ENCODE measurements around the gene MYCBPAP. TPM values are rescaled to one million over a fixed set of nuclear protein-coding genes. Genes with fewer than 3 reads are reported as not detected.

The MYCBPAP gene
- total and polyA plus RNA-seq, 2 donors from 2014 or later, result 0.72 to 2.9 TPM

DNA sequence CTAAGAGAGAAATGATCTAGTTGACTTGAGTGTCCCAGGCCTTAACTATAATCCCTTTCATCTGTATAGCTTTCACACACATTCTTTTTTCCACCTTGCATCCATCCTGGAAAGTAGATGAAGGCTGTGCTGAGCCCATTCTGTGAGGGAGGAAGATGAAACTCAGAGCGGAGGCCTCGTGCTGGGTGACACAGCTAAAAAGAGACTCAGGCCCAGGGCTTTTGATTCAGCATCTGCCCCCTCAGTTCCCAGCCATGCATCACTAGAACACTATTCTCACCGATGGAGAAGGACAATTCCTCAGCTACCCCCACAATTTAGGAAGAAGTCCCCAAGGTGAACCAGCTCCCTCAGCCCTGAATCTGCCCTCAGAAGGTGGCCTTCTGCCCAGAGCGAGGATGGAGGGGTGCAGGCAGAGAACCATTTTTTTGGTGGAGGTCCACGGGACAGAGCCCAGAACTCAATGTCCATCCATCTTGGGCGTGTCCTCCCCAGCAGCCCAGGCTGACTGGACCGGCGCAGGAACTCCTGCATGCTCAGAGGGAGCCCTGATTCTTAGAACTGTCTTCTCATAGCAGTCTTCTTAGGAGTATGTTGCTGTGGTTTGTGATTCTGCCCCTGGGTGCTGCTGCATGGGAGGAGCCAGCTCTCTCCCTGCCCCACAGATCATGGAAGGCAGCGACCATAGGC lies 5.8 kb upstream of the MYCBPAP start:
- intact Hi-C loops (cut with DNase I), result no loop called here
- TF ChIP-seq, protein P1, sequence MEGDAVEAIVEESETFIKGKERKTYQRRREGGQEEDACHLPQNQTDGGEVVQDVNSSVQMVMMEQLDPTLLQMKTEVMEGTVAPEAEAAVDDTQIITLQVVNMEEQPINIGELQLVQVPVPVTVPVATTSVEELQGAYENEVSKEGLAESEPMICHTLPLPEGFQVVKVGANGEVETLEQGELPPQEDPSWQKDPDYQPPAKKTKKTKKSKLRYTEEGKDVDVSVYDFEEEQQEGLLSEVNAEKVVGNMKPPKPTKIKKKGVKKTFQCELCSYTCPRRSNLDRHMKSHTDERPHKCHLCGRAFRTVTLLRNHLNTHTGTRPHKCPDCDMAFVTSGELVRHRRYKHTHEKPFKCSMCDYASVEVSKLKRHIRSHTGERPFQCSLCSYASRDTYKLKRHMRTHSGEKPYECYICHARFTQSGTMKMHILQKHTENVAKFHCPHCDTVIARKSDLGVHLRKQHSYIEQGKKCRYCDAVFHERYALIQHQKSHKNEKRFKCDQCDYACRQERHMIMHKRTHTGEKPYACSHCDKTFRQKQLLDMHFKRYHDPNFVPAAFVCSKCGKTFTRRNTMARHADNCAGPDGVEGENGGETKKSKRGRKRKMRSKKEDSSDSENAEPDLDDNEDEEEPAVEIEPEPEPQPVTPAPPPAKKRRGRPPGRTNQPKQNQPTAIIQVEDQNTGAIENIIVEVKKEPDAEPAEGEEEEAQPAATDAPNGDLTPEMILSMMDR (IDR thresholded peaks at IDR 0.05; ENCODE audit: borderline replicate concordance, extremely low read depth, insufficient read depth), result no peak
- DNase-seq, result peak in 1 of 5 donors; percentile 32
- Histone ChIP-seq H3K4me3 (ENCODE audit: low read length in 3 of 3) (no peak overlapping the region), H3K27me3 (ENCODE audit: control insufficient read depth, insufficient read depth, low read length) (no peaks in the 10 kb centered on the region), H3K9ac (ENCODE audit: low read length in 3 of 3) (no peak overlapping the region), H3K27ac (ENCODE audit: low read depth in 2 of 2, low read length in 2 of 2) (no peak overlapping the region), H3K9me3 (ENCODE audit: control insufficient read depth in 2 of 3, insufficient read depth in 1 of 3, low read length in 3 of 3) (no peaks in the 10 kb centered on the region), H3K36me3 (ENCODE audit: control insufficient read depth in 2 of 3, insufficient read depth in 3 of 3, low read length in 3 of 3) (no peaks in the 10 kb centered on the region), H3K4me1 (ENCODE audit: control insufficient read depth in 2 of 3, insufficient read depth in 2 of 3, low read depth in 1 of 3, low read length in 3 of 3) (no peaks in the 10 kb centered on the region)
- FAIRE-seq, result no peak

DNA sequence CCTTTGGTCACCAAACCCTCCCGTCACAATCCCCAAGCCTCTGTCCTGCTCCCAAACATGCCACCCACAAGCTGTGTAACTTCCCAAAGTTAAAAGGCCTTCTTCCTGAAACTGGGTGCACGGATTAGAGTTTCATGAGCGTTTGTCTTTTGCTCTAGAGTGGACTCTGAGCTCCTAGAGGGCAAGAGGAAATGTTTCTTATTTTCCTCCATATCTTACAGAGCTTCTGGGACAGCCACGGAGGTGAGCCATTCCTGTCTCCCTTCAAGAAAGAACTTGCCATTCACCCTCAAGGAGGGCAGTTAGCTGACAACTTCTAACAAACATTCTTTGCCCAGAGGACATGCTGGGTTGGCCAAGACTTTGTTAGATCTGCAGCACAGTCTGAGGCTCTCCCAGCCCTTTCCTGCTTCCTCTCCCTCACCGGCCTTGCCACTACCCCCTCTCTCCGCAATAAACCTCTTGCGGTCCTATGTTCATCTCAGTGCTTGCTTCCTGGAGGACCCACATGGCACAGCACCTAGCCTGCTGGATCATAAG lies 2.6 kb upstream of the MYCBPAP start:
- Histone ChIP-seq H3K27me3 (ENCODE audit: control insufficient read depth, insufficient read depth, low read length) (no peaks in the 10 kb centered on the region), H3K36me3 (ENCODE audit: control insufficient read depth in 2 of 3, insufficient read depth in 3 of 3, low read length in 3 of 3) (no peaks in the 10 kb centered on the region), H3K9me3 (ENCODE audit: control insufficient read depth in 2 of 3, insufficient read depth in 1 of 3, low read length in 3 of 3) (no peaks in the 10 kb centered on the region), H3K4me3 (ENCODE audit: low read length in 3 of 3) (no peak overlapping the region), H3K4me1 (ENCODE audit: control insufficient read depth in 2 of 3, insufficient read depth in 2 of 3, low read depth in 1 of 3, low read length in 3 of 3) (peaks cover 0 to 6% (median 0%) of the 10 kb centered on the region in 3 donors), H3K9ac (ENCODE audit: low read length in 3 of 3) (no peak overlapping the region), H3K27ac (ENCODE audit: low read depth in 2 of 2, low read length in 2 of 2) (no peak overlapping the region)
- FAIRE-seq (no peak), DNase-seq (peak in 1 of 5 donors; percentile 7)
- intact Hi-C loops (cut with DNase I), result no loop called here
- TF ChIP-seq, protein P1 (IDR thresholded peaks at IDR 0.05; ENCODE audit: borderline replicate concordance, extremely low read depth, insufficient read depth), result no peak

DNA sequence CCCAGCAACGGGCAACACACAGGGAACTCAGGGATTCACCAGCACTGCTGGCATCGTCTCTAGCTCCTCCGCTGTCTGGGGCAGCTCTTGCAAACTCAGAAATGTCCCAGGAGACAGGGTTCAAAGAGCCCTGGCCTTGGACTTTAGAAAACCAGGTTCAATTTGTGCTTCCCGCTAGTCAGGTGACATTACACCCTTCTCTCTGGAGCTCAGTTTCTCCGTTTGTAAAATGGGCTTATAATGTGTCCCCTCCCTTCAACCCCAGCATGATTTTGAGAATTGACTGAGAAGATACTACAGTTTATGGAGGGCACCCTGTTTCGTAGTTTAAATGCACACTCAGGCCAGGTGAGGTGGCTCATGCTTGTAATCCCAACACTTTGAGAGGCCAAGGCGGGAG lies 1.9 kb upstream of the MYCBPAP start:
- TF ChIP-seq, protein P1 (IDR thresholded peaks at IDR 0.05; ENCODE audit: borderline replicate concordance, extremely low read depth, insufficient read depth), result no peak
- no peak overlapping the region for H3K27ac ChIP-seq (ENCODE audit: low read depth in 2 of 2, low read length in 2 of 2)
- no peaks in the 10 kb centered on the region for H3K36me3 ChIP-seq (ENCODE audit: control insufficient read depth in 2 of 3, insufficient read depth in 3 of 3, low read length in 3 of 3)
- intact Hi-C loops (cut with DNase I), result no loop called here
- peaks cover 0 to 6% (median 0%) of the 10 kb centered on the region in 3 donors for H3K4me1 ChIP-seq (ENCODE audit: control insufficient read depth in 2 of 3, insufficient read depth in 2 of 3, low read depth in 1 of 3, low read length in 3 of 3)
- DNase-seq (peak in 1 of 5 donors; percentile 12), FAIRE-seq (no peak)
- H3K27me3 ChIP-seq (ENCODE audit: control insufficient read depth, insufficient read depth, low read length), result no peaks in the 10 kb centered on the region
- no peak overlapping the region for H3K9ac ChIP-seq (ENCODE audit: low read length in 3 of 3)
- no peaks in the 10 kb centered on the region for H3K9me3 ChIP-seq (ENCODE audit: control insufficient read depth in 2 of 3, insufficient read depth in 1 of 3, low read length in 3 of 3)
- H3K4me3 ChIP-seq (ENCODE audit: low read length in 3 of 3), result no peak overlapping the region

Data from kidney (tissue), 14 donors.